GM13977 (cell line): ENCODE data around the gene CLSTN2.

Source experiments
- DNase-seq: peaks from one replicate; pipeline ENCODE4 v3.0.0; 2012; ENCODE audit warnings: low spot score
- in situ Hi-C: fragments of 300-500 bp; cut with MboI; formaldehyde crosslinking; loops from one replicate; pipeline ENCODE4 v1.12.0; 2022; ENCODE audit warnings: low sequenced_read_pairs, low pct_unique_long_range_greater_than_20kb, mixed read lengths, inconsistent platforms; ENCODE audit not compliant: unreplicated experiment
- TF ChIP-seq, protein P1 (sequence below): IDR thresholded peaks from 2 replicates; pipeline ENCODE4 v1.5.1; 2012; ENCODE audit warnings: mild to moderate bottlenecking, control low read depth; ENCODE audit not compliant: insufficient read depth; ENCODE audit errors: extremely low read depth, missing control alignments

Gene CLSTN2

GRCh38 chr3:140529096-140529495, 594.1 kb downstream of the CLSTN2 start:
- in situ Hi-C loops = no loop called here
- DNase-seq = no peak
- TF ChIP-seq, protein P1, sequence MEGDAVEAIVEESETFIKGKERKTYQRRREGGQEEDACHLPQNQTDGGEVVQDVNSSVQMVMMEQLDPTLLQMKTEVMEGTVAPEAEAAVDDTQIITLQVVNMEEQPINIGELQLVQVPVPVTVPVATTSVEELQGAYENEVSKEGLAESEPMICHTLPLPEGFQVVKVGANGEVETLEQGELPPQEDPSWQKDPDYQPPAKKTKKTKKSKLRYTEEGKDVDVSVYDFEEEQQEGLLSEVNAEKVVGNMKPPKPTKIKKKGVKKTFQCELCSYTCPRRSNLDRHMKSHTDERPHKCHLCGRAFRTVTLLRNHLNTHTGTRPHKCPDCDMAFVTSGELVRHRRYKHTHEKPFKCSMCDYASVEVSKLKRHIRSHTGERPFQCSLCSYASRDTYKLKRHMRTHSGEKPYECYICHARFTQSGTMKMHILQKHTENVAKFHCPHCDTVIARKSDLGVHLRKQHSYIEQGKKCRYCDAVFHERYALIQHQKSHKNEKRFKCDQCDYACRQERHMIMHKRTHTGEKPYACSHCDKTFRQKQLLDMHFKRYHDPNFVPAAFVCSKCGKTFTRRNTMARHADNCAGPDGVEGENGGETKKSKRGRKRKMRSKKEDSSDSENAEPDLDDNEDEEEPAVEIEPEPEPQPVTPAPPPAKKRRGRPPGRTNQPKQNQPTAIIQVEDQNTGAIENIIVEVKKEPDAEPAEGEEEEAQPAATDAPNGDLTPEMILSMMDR = no peak

GRCh38 chr3:140529558-140529957, 594.6 kb downstream of the CLSTN2 start:
- in situ Hi-C loops = no loop called here

GRCh38 chr3:140530131-140530530, 595.1 kb downstream of the CLSTN2 start:
- TF ChIP-seq, protein P1 = no peak
- in situ Hi-C loops = no loop called here
- DNase-seq = no peak

More at GRCh38 chr3:140529558-140529957, 594.6 kb downstream of the CLSTN2 start:
- DNase-seq = no peak
- TF ChIP-seq, protein P1 = no peak

DNA sequence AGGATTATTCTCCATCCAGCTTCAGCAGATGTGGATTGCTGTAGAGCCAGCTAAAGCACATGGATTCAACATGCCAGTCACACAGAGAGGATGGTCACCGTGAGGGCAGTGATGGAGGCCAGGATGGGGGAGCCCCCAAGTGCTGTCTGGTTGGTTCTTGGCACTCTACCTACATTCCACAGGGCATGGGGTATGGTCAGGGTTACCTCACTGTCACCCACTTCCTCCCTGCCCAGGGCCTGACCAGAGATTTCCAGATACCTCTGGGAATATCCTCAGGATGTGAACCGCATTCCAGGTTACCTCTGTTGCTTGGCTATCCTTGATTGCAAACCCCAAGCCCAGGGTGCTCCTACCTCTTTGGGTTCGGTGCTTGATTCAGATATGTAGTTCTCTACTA, 595.6 kb downstream of the CLSTN2 start:
- DNase-seq = no peak
- TF ChIP-seq, protein P1 = no peak

GRCh38 chr3:140532793-140533330, 597.9 kb downstream of the CLSTN2 start:
- no peak for DNase-seq
- in situ Hi-C loops = no loop called here
- TF ChIP-seq, protein P1 = no peak

More for the DNA sequence above, 595.6 kb downstream of the CLSTN2 start:
- in situ Hi-C loops = no loop called here

GRCh38 chr3:140536926-140537726, 602.1 kb downstream of the CLSTN2 start:
- in situ Hi-C loops = no loop called here
- TF ChIP-seq, protein P1 = no peak
- DNase-seq = no peak

- no peak for DNase-seq
- in situ Hi-C loops = no loop called here
- TF ChIP-seq, protein P1 = no peak
These were observed 602.7 kb downstream of the CLSTN2 start for GRCh38 chr3:140537727-140538082.
